HG03066 (cell line): ENCODE measurements around the gene CAMK2D.

Experiments used
- ATAC-seq: cut with Tn5 transposase; IDR thresholded peaks from one replicate; pipeline ENCODE4 v1.9.1; 2021; ENCODE audit warnings: low read depth; ENCODE audit not compliant: unreplicated experiment

CAMK2D gene

GRCh38 chr4:113411496-113411938 is 350.0 kb downstream of the CAMK2D start:
- ATAC-seq: no peak

DNA sequence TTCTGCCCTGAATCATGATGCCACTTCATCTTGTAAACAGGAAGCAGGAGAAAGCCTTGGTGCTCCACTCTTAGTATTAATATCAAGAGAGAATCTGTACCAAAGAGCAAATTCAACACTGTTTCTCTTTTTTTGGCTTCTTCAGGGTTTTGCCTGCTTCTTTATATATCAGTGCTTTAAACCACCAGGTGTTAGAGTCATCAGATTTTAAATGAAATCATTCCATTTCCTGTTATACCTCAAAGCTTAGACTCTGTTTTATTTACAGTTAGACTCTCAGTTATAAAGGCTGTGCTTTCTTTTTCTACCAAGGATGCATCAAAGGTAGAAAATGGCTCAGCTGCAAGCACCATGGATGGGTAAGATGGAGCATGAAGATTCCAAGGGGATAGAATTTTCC is 350.9 kb downstream of the CAMK2D start:
- no peak for ATAC-seq

- no peak for ATAC-seq
These were observed 352.4 kb downstream of the CAMK2D start for GRCh38 chr4:113409181-113409580.

GRCh38 chr4:113407409-113407808 is 354.1 kb downstream of the CAMK2D start:
- no peak for ATAC-seq

- no peak for ATAC-seq
These were observed 354.9 kb downstream of the CAMK2D start for GRCh38 chr4:113406723-113407016.

DNA sequence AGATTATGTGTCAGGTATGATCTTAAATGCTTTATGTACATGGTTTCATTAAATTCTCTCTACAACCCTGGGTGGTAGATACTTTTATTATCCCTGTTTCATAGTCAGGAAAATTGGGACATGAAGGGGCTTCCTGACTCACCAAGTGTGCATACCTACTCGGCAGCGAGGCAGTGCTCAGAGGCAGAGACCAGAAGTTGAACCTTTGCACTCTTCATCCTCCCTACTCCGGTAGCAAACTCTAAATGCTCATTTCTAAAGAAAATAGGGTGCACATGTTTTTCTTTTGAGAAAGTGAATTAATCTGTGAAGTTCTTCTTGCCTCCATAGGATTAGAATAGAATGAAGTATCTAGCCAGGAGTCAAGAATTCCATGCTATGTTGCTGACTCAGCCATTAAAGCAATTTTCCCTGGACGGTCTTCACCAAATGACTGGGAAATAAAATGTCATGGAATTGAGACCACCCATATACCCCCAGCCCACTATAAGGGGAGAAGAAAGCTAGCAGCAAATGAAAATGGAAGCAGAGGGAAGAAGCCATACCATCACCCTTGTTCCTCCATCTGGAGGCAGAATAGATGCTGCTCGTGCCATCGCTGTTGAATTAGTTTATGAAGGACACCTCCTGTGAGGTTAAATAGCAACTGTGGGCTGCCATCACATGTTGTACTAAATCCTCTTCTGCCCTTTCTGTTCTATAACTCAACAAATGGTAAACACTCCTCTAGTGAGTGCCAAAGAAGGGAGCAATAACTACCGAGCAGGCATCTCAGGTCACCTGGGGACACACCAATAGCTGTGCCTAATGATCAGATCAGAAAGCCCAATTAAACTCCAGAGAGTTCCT is 355.4 kb downstream of the CAMK2D start:
- ATAC-seq: no peak

GRCh38 chr4:113404841-113405240 is 356.7 kb downstream of the CAMK2D start:
- no peak for ATAC-seq

- ATAC-seq: no peak
These were observed 357.4 kb downstream of the CAMK2D start for GRCh38 chr4:113404167-113404571.
